Suppressor macrophage treated with lipopolysaccharide for 1 hour (primary cell): ENCODE data around the gene ADORA1.
A peak's percentile ranks its signal among the peaks of the same experiment; 100 is the strongest.

Source experiments
- DNase-seq, 3 donors: peaks; one replicate each; pipeline ENCODE4 v3.0.0-alpha.2; 2020 to 2022

Gene ADORA1

GRCh38 chr1:203124011-203124410 is 3.5 kb upstream of the ADORA1 start:
- DNase-seq: no peak

- DNase-seq: peak in 2 of 3 donors; percentile 14 to 24
Measured at GRCh38 chr1:203124546-203125317, 2.8 kb upstream of the ADORA1 start.

- peak; percentile 75 to 86 (median 83) for DNase-seq
Measured at GRCh38 chr1:203126151-203126865, 1.2 kb upstream of the ADORA1 start.

- DNase-seq: peak in 1 of 3 donors; percentile 11
Measured at GRCh38 chr1:203126866-203127665, 460 bp upstream of the ADORA1 start.

- no peak for DNase-seq
Measured at GRCh38 chr1:203128431-203128715, 847 bp downstream of the ADORA1 start.

GRCh38 chr1:203128716-203129500 is 1.4 kb downstream of the ADORA1 start:
- no peak for DNase-seq

- peak in 2 of 3 donors; percentile 19 to 40 for DNase-seq
Measured at GRCh38 chr1:203129501-203130231, 2.1 kb downstream of the ADORA1 start.

GRCh38 chr1:203130358-203130985 is 2.9 kb downstream of the ADORA1 start:
- no peak for DNase-seq

GRCh38 chr1:203131548-203132200 is 4.1 kb downstream of the ADORA1 start:
- no peak for DNase-seq

GRCh38 chr1:203133970-203134725 is 6.6 kb downstream of the ADORA1 start:
- DNase-seq: peak; percentile 86 to 88 (median 86)

- DNase-seq: peak; percentile 66 to 68 (median 67)
Measured at GRCh38 chr1:203135636-203136305, 8.2 kb downstream of the ADORA1 start.

GRCh38 chr1:203136409-203137042 is 9.0 kb downstream of the ADORA1 start:
- DNase-seq: no peak

- no peak for DNase-seq
Measured at GRCh38 chr1:203137324-203137723, 9.8 kb downstream of the ADORA1 start.

- DNase-seq: no peak
Measured at GRCh38 chr1:203138066-203138465, 10.5 kb downstream of the ADORA1 start.

GRCh38 chr1:203139976-203140475 is 12.5 kb downstream of the ADORA1 start:
- DNase-seq: no peak

- peak in 2 of 3 donors; percentile 45 to 60 for DNase-seq
Measured at GRCh38 chr1:203140743-203141520, 13.4 kb downstream of the ADORA1 start.

GRCh38 chr1:203142124-203142523 is 14.6 kb downstream of the ADORA1 start:
- DNase-seq: no peak
